Stimulated activated CD4-positive, alpha-beta T cell treated with anti-CD3 and anti-CD28 coated beads, Interleukin-1b, Interleukin-23, amount 100 ng/mL, for 4 hours (primary cell): ENCODE measurements around the gene ATXN1.
"Not testable (repeated sequence)": the region's sequence is repeated elsewhere in the genome, so short reads cannot be mapped to it uniquely, and the experiment has no call there.

ENCODE experiments used
- DNase-seq, 2 donors: peaks; one replicate each; pipeline ENCODE4 v3.0.0-alpha.2; 2020; ENCODE audit warnings: low read depth in 2 of 2

ATXN1 gene

DNA sequence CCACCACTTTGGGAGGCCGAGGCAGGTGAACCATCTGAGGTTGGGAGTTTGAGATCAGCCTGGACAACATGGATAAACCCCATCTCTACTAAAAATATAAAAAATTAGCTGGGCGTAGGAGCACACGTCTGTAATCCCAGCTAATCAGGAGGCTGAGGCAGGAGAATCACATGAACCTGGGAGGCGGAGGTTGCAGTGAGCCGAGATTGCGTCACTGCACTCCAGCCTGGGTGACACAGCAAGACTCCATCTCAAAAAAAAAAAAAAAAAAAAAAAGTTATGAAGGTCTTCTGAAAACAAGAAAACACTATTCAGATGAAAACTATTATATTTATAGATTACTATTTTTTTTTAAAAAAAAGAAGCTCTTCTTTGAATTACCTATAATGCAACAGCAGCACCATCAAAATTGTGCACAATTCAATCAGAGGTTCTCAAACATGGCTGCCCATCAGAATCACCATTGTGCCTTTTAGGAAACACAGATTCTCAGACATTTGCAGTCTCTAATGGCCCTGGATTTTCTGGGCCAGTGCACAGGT, 370.3 kb downstream of the ATXN1 start:
- DNase-seq: not testable (repeated sequence)

DNA sequence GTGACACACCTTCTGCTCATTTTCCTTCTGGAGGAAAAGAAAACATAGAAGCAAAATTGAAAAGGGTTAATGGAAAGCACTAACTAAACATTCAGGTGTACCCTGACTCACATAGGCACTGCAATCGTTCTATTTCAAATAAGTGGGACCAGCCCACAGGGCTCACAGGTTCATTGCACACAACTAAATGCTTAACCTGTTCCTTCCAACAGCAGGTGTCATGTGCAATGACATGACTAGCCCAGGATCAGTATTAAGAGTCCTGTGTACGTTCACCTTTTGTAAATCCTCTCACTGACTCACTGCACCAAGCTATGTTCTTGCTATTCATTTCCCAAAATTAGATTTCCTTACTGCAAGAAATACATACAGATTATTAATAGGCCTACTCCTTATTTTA, 371.6 kb downstream of the ATXN1 start:
- DNase-seq: no peak

- no peak for DNase-seq
Observed at GRCh38 chr6:16388488-16388887, 372.8 kb downstream of the ATXN1 start.

DNA sequence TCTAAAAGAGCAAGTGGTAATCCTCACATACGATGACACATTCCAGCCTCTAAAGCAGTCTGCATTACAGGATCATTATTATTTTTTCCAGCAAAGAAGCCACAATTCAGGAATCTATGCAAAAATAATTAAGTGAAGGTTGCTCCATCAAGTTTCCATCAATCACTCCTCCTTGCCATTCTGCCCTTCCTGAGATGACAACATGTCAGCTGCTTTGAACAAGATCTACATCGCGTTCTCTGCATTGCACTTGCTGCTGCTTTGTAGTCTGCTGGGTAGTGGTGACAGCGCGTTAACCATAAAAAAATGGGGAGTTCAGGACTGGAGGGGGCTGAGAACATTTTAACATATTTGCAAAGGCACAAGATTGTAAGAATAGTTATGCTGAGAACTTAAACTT, 375.2 kb downstream of the ATXN1 start:
- DNase-seq: no peak

GRCh38 chr6:16383607-16384206, 377.6 kb downstream of the ATXN1 start:
- DNase-seq: no peak

GRCh38 chr6:16381968-16382367, 379.3 kb downstream of the ATXN1 start:
- not testable (repeated sequence) for DNase-seq

- no peak for DNase-seq
Observed at GRCh38 chr6:16380220-16380809, 380.9 kb downstream of the ATXN1 start.

DNA sequence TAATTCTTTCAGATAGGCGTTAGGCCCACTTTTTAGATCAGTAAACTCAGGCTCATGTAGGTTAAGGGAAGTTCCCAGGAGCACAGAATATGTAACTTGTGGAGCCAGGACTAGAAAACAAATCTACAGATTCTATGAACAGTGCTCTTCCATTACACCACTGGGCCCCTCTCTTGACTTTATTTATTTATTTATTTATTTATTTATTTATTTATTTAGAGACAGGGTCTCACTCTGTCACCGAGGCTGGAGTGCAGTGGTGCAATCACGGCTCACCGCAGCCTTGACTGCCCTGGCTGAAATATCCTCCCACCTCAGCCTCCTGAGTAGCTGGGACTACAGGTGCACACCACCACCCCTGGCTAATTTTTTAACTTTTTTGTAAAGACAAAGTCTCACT, 382.9 kb downstream of the ATXN1 start:
- DNase-seq: not testable (repeated sequence)

- no peak for DNase-seq
Observed at GRCh38 chr6:16377470-16377869, 383.8 kb downstream of the ATXN1 start.

DNA sequence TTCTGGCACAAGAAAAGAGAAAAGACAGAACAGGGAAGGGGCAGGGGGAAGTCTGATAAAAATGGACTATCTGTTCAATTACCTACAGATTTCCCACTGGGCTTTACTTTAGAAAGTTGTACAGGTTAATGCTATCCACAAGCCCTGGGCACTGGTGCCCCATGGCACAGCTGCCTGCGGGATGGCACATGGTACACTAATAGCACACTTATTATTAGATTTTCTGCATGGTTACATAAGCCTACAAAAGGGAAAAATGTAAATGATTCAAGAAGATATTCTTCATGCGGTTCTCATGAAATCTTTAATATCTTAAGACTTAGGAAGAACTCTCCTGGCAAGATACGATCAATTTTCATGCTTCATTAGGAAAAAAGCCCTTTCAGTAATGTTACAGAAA, 385.4 kb downstream of the ATXN1 start:
- DNase-seq: no peak

- no peak for DNase-seq
Observed at GRCh38 chr6:16375206-16375605, 386.1 kb downstream of the ATXN1 start.

DNA sequence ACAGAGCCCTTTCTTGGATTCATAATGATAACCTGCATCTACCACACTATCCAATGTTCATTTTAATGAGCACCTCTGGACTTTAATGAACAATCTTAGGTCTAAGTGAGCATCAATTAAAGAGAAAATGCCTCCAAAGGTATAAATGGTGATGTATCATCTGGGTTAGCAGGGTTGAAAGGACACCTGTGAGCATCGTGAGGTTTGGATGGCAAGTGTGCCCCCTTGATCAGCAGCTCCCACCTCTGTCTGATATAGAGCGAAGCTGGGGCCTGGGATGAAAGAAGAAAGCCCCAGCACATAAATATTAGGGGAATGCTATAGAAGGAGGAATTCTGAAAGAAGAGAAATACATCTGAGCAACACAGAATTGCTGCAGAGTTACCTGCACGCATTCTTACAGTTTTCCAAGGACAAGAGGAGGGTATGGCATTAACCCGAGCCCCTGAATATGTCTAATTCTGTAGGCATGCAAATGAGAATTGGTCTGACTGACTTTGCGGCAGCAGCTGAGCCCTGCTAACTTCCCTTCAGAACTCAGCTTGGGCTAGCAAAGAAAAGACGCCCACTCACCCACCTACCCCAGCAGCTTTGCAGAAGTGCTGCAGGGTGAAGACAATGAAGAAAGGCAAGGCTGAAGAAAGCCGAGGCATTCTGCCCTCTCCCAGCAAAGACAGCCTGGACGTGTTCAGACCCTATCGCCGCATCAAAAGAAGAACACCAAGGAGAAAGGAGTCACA, 386.6 kb downstream of the ATXN1 start:
- DNase-seq: no peak

- DNase-seq: no peak
Observed at GRCh38 chr6:16374016-16374415, 387.2 kb downstream of the ATXN1 start.

DNA sequence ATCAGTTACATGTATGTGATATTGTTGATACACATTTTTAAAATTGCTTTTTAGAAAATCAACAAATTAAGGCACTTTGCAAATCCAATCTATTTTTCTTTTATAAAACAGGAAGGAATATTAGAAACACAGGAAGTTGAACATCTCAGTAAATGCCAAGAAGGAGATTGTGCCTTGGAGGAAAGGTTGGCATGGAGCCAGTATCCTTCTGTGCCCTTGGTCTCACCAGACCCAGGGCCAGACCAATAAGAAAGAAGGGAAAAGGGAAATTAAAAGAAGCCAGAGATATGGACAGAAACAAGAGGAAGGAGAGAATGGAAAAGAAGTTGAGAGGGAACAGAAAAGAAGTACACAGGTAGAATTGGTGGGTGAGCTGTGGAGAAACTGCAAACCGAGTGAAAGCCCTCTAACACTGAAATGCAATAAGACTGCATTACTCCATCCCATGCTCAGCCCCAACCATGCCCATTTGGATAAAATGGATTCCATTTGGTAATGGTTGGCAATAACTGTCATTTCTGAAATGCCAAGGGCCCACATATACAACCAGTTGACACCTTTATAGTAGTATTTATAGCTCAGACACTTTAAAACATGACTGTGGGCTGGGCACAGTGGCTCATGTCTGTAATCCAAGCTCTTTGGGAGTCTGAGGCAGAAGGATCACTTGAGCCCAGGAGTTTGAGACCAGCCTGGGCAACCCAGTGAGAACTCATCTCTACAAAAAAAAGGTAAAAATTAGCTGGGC, 389.1 kb downstream of the ATXN1 start:
- no peak for DNase-seq

DNA sequence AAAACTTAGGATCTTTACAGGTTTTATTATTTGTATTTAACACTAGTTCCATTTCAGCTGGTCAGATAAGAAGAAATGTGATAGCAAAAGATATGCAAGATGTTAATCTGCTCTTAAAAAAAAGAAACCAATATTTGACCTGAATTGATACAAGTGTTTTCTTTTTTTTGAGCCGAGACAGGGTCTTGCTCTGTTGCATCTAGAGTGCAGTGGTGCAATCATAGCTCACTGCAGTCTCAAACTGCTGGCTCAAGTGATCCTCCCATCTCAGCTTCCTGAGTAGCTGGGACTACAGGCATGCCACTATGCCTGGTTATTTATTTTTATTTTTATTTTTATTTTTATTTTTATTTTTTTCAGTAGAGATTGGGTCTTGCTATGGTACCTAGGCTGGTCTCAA, 389.9 kb downstream of the ATXN1 start:
- DNase-seq: no peak

GRCh38 chr6:16370943-16371342, 390.3 kb downstream of the ATXN1 start:
- no peak for DNase-seq

- no peak for DNase-seq
Observed at GRCh38 chr6:16369989-16370388, 391.3 kb downstream of the ATXN1 start.

DNA sequence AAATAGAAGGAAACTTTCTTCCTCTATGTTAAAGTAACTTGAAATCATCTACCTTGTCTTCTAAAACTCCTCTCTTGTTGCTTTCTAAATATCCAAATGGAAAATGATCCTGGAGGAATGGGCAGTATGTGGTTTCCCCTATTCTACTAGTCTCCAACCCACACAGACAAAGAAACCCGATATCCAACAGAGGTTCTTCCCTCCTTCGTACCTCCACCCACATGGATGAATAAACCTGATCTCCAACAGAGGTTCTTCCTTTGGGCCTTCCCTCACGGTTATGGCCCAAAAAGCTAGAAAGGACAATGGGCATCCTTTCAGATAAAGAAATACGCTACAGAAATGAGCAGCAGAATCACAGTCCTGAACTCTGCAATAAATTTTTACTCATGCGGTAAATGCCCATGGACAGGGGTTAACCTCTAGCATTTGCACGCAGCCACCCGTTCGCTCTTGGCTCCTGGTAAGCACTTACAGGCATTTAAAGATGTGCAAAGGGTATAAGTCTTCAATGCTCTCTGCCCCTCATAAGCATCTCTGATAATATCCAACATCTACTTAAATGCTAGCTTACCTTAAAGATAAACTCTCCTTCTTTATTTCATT, 392.0 kb downstream of the ATXN1 start:
- no peak for DNase-seq

DNA sequence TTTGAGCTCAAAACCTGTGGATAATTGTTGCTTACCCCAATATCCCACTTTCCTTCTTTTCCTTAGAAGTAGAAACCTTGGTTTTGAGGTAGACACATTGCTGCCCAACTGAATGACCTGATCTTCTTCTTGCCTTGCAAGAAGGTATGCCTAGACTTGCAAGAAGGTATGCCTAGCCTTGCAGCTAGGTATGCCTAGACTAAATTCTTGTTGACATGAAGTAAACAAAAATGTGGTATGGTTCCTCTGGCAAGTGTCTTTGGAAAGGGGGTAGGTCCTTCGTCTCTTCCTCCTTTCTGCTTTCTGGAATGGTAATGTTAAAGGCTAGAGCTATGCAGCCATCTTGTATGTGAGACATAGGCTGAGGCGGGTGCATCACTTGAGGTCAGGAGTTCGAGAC, 393.7 kb downstream of the ATXN1 start:
- DNase-seq: no peak

GRCh38 chr6:16363749-16364148, 397.5 kb downstream of the ATXN1 start:
- DNase-seq: no peak

- no peak for DNase-seq
Observed at GRCh38 chr6:16362819-16363589, 398.3 kb downstream of the ATXN1 start.
